Panc1 (cell line): ENCODE data around the gene PELI3. TPM values are rescaled to one million over a fixed set of nuclear protein-coding genes. Genes with fewer than 3 reads are reported as not detected.

Experiments
- ATAC-seq: fragments of 200-7000 bp; cut with Tn5 transposase; 2 replicates; pipeline ENCODE4 v1.9.1; 2020; ENCODE audit warnings: mild to moderate bottlenecking, moderate library complexity
- BruUV-seq: library from RNA; stranded (reverse); fragments of 400-500 nt; replicated peaks from 2 replicates; lab custom pipeline; 2021; lab: Mats Ljungman, UMichigan
- CTCF ChIA-PET: fragments of 300-600 bp; sonication (Branson Sonifier 250); formaldehyde crosslinking; loops from one replicate; lab custom pipeline; 2022; ENCODE audit warnings: antibody characterized with exemption; lab: Charles Lee
- POLR2A ChIA-PET: fragments of 300-600 bp; sonication (Branson Sonifier 250); formaldehyde crosslinking; loops from one replicate; lab custom pipeline; 2022; ENCODE audit warnings: antibody characterized with exemption; lab: Charles Lee
- DNase-seq: peaks from one replicate; pipeline ENCODE4 v3.0.0-alpha.2; 2010; ENCODE audit warnings: low read depth, low spot score
- H3K27ac ChIP-seq: 2 replicates; pipeline ENCODE4 v1.5.1; 2011; ENCODE audit warnings: mild to moderate bottlenecking, low read length, inconsistent platforms
- H3K27me3 ChIP-seq: fragments of 200-500 bp; sonication (Bioruptor generic); 2 replicates; pipeline ENCODE4 v1.6.0; 2014; ENCODE audit warnings: low read length, inconsistent platforms; ENCODE audit not compliant: control insufficient read depth, insufficient read depth
- H3K36me3 ChIP-seq: fragments of 200-500 bp; sonication (Bioruptor generic); 2 replicates; pipeline ENCODE4 v1.5.1; 2014; ENCODE audit warnings: inconsistent platforms, mild to moderate bottlenecking, low read length, moderate library complexity; ENCODE audit not compliant: control insufficient read depth, insufficient read depth
- H3K4me1 ChIP-seq: 2 replicates; pipeline ENCODE4 v1.5.1; 2011; ENCODE audit warnings: inconsistent platforms, mild to moderate bottlenecking, low read length, moderate library complexity; ENCODE audit not compliant: control insufficient read depth, insufficient read depth
- H3K4me3 ChIP-seq, 2 experiments: 2 replicates each; pipeline ENCODE4 v1.5.1; 2011 to 2012; ENCODE audit warnings: low read depth in 2 of 2, low read length in 2 of 2, mild to moderate bottlenecking in 2 of 2, inconsistent platforms in 1 of 2, moderate library complexity in 1 of 2
- H3K9me3 ChIP-seq: fragments of 200-500 bp; sonication (Bioruptor generic); 2 replicates; pipeline ENCODE4 v1.5.1; 2014; ENCODE audit warnings: low read depth, mild to moderate bottlenecking, inconsistent platforms, low read length, moderate library complexity; ENCODE audit not compliant: control insufficient read depth, insufficient read depth
- POLR2AphosphoS5 ChIP-seq: IDR thresholded peaks from 2 replicates; pipeline ENCODE4 v1.6.1; 2012; ENCODE audit warnings: mild to moderate bottlenecking, low read depth, low read length, moderate library complexity
- SIN3A ChIP-seq: IDR thresholded peaks from 2 replicates; pipeline ENCODE4 v1.6.1; 2012; ENCODE audit warnings: low read depth, mild to moderate bottlenecking, low read length, moderate library complexity, borderline replicate concordance; ENCODE audit not compliant: insufficient read depth
- TCF7L2 ChIP-seq: IDR thresholded peaks from 2 replicates; pipeline ENCODE4 v1.6.1; 2011; ENCODE audit warnings: mild to moderate bottlenecking, low read depth, low read length, inconsistent platforms
- in situ Hi-C: cut with HindIII; loops from 2 replicates; pipeline ENCODE4 v1.10.0; 2016; ENCODE audit warnings: low sequenced_read_pairs, low pct_unique_long_range_greater_than_20kb
- intact Hi-C: fragments of 100-400 bp; cut with micrococcal nuclease; formaldehyde crosslinking; loops from one replicate; pipeline ENCODE4 v1.10.0; 2022; ENCODE audit not compliant: unreplicated experiment
- total RNA-seq: library from RNA; stranded (reverse); gene quantifications from one replicate; pipeline ENCODE4 v1.2.1, GENCODE V29; 2021; ENCODE audit not compliant: unreplicated experiment
- TF ChIP-seq, protein P1 (sequence below), 2 experiments: IDR thresholded peaks; 2 replicates each; pipeline ENCODE4 v1.6.1; 2011 to 2012; ENCODE audit warnings: low read depth in 2 of 2, control low read depth in 1 of 2, low read length in 1 of 2, mild to moderate bottlenecking in 1 of 2, moderate library complexity in 1 of 2; ENCODE audit not compliant: insufficient read depth in 1 of 2
- TF ChIP-seq, protein P2 (sequence below): fragments of 450-650 bp; IDR thresholded peaks from 2 replicates; pipeline ENCODE4 v1.5.1; 2017; ENCODE audit warnings: mild to moderate bottlenecking

Gene PELI3
- total RNA-seq, 1 experiment from 2014 or later: 9.1 TPM

DNA sequence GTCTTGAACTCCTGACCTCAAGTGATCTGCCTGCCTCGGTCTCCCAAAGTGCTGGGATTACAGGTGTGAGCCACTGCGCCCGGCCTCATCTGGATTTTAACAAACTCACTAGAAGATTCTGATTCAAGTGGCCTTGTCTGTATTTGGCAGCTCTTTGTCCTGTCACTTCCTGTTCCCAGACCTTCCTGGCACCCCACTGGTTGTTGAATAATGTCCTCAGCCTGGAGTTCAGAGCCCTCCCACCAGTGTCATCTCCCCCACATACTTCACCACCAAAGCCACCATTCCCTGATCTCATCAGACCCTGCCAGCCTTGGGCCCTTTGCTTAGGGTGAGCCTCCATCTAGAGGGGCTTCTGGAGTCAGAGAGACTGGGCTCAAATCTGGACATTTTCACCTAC is 3.3 kb downstream of the PELI3 start:
- Histone ChIP-seq H3K4me3 (no peak overlapping the region), H3K27ac (no peak overlapping the region), H3K36me3 (no peaks in the 10 kb centered on the region), H3K9me3 (no peaks in the 10 kb centered on the region), H3K27me3 (no peaks in the 10 kb centered on the region), H3K4me1 (peaks cover 11% of the 10 kb centered on the region)
- ChIA-PET CTCF (interaction anchor here (0.8 kb wide), 1 partner anchor 31 kb away, joined by 3 read pairs; the partner anchor contains the start of gene MRPL11), POLR2A (interaction anchor here (0.6 to 0.7 kb wide), 2 partner anchors 10 to 204 kb away, joined by 5 to 7 read pairs; no protein-coding TSS in a partner anchor)
- intact Hi-C loops: no loop called here
- no peak for DNase-seq
- in situ Hi-C loops: no loop called here
- TF ChIP-seq SIN3A: no peak
- TF ChIP-seq, protein P1, sequence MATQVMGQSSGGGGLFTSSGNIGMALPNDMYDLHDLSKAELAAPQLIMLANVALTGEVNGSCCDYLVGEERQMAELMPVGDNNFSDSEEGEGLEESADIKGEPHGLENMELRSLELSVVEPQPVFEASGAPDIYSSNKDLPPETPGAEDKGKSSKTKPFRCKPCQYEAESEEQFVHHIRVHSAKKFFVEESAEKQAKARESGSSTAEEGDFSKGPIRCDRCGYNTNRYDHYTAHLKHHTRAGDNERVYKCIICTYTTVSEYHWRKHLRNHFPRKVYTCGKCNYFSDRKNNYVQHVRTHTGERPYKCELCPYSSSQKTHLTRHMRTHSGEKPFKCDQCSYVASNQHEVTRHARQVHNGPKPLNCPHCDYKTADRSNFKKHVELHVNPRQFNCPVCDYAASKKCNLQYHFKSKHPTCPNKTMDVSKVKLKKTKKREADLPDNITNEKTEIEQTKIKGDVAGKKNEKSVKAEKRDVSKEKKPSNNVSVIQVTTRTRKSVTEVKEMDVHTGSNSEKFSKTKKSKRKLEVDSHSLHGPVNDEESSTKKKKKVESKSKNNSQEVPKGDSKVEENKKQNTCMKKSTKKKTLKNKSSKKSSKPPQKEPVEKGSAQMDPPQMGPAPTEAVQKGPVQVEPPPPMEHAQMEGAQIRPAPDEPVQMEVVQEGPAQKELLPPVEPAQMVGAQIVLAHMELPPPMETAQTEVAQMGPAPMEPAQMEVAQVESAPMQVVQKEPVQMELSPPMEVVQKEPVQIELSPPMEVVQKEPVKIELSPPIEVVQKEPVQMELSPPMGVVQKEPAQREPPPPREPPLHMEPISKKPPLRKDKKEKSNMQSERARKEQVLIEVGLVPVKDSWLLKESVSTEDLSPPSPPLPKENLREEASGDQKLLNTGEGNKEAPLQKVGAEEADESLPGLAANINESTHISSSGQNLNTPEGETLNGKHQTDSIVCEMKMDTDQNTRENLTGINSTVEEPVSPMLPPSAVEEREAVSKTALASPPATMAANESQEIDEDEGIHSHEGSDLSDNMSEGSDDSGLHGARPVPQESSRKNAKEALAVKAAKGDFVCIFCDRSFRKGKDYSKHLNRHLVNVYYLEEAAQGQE (IDR thresholded peaks at IDR 0.05; ENCODE audit: insufficient read depth in 1 of 2, low read depth in 2 of 2, low read length in 1 of 2): no peak
- TF ChIP-seq, protein P2, sequence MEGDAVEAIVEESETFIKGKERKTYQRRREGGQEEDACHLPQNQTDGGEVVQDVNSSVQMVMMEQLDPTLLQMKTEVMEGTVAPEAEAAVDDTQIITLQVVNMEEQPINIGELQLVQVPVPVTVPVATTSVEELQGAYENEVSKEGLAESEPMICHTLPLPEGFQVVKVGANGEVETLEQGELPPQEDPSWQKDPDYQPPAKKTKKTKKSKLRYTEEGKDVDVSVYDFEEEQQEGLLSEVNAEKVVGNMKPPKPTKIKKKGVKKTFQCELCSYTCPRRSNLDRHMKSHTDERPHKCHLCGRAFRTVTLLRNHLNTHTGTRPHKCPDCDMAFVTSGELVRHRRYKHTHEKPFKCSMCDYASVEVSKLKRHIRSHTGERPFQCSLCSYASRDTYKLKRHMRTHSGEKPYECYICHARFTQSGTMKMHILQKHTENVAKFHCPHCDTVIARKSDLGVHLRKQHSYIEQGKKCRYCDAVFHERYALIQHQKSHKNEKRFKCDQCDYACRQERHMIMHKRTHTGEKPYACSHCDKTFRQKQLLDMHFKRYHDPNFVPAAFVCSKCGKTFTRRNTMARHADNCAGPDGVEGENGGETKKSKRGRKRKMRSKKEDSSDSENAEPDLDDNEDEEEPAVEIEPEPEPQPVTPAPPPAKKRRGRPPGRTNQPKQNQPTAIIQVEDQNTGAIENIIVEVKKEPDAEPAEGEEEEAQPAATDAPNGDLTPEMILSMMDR: no peak
- TF ChIP-seq TCF7L2: no peak
- TF ChIP-seq POLR2AphosphoS5: no peak
- BruUV-seq: no TSS peak
- no peak for ATAC-seq

- no peak for ATAC-seq
- DNase-seq: no peak
- CTCF ChIA-PET: interaction anchor here (0.6 to 0.9 kb wide), 3 partner anchors 12 to 426 kb away, joined by 3 to 6 read pairs (median 5); no protein-coding TSS in a partner anchor
- Histone ChIP-seq H3K27me3 (no peaks in the 10 kb centered on the region), H3K4me3 (no peak overlapping the region), H3K36me3 (no peaks in the 10 kb centered on the region), H3K9me3 (no peaks in the 10 kb centered on the region), H3K27ac (no peak overlapping the region), H3K4me1 (peaks cover 8% of the 10 kb centered on the region)
- in situ Hi-C loops: no loop called here
- BruUV-seq: TSS peak; percentile 27
- TF ChIP-seq POLR2AphosphoS5 (no peak), TCF7L2 (no peak), SIN3A (no peak)
- TF ChIP-seq, protein P2: no peak
- TF ChIP-seq, protein P1 (IDR thresholded peaks at IDR 0.05; ENCODE audit: insufficient read depth in 1 of 2, low read depth in 2 of 2, low read length in 1 of 2): no peak
- POLR2A ChIA-PET: no interaction called here
- intact Hi-C loops: no loop called here
These were observed 4.4 kb downstream of the PELI3 start for GRCh38 chr11:66471142-66471541.
